Liver (tissue), 3 donors: ENCODE results near the gene ASCC1.

Experiments used
- CTCF ChIP-seq: fragments of 150-350 bp; IDR thresholded peaks from 2 replicates; pipeline ENCODE4 v1.5.1; 2017; ENCODE audit warnings: improper control_type of control experiment, low read depth, low read length; ENCODE audit not compliant: missing input control
- EGR1 ChIP-seq, 2 donors: IDR thresholded peaks; 2 replicates each; pipeline ENCODE4 v1.6.1; 2016 to 2018; ENCODE audit warnings: antibody characterized with exemption in 2 of 2, low read depth in 2 of 2
- GABPA ChIP-seq, 2 donors: IDR thresholded peaks in 1 of 2; conservative IDR thresholded peaks in 1 of 2; 2 replicates each; pipeline ENCODE4 v1.6.1; 2016; ENCODE audit warnings: antibody characterized with exemption in 2 of 2, mild to moderate bottlenecking in 1 of 2, moderate library complexity in 1 of 2
- HNF4A ChIP-seq, 2 donors: conservative IDR thresholded peaks; 2 replicates each; pipeline ENCODE4 v1.6.1; 2016; ENCODE audit warnings: antibody characterized with exemption in 2 of 2, mild to moderate bottlenecking in 2 of 2
- RAD21 ChIP-seq, 2 donors: IDR thresholded peaks; 2 replicates each; pipeline ENCODE4 v1.6.1; 2016; ENCODE audit warnings: antibody characterized with exemption in 2 of 2, mild to moderate bottlenecking in 2 of 2
- SP1 ChIP-seq: IDR thresholded peaks from 2 replicates; pipeline ENCODE4 v1.6.1; 2018; ENCODE audit warnings: antibody characterized with exemption, mild to moderate bottlenecking
- TAF1 ChIP-seq: conservative IDR thresholded peaks from 2 replicates; pipeline ENCODE4 v1.6.1; 2016; ENCODE audit warnings: antibody characterized with exemption, mild to moderate bottlenecking
- YY1 ChIP-seq: IDR thresholded peaks from 2 replicates; pipeline ENCODE4 v1.6.1; 2016; ENCODE audit warnings: antibody characterized with exemption, mild to moderate bottlenecking
- ZBTB33 ChIP-seq: IDR thresholded peaks from 2 replicates; pipeline ENCODE4 v1.6.1; 2016; ENCODE audit warnings: antibody characterized with exemption
- TF ChIP-seq, protein P1 (sequence below): IDR thresholded peaks from 2 replicates; pipeline ENCODE4 v1.6.1; 2016; ENCODE audit warnings: antibody characterized with exemption
- TF ChIP-seq, protein P2 (sequence below): IDR thresholded peaks from 2 replicates; pipeline ENCODE4 v1.6.1; 2016; ENCODE audit warnings: antibody characterized with exemption, mild to moderate bottlenecking
- TF ChIP-seq, protein P3 (sequence below): IDR thresholded peaks from 2 replicates; pipeline ENCODE4 v1.6.1; 2016; ENCODE audit warnings: antibody characterized with exemption
- donor health status: healthy.
- donor health status: healthy.

DNA sequence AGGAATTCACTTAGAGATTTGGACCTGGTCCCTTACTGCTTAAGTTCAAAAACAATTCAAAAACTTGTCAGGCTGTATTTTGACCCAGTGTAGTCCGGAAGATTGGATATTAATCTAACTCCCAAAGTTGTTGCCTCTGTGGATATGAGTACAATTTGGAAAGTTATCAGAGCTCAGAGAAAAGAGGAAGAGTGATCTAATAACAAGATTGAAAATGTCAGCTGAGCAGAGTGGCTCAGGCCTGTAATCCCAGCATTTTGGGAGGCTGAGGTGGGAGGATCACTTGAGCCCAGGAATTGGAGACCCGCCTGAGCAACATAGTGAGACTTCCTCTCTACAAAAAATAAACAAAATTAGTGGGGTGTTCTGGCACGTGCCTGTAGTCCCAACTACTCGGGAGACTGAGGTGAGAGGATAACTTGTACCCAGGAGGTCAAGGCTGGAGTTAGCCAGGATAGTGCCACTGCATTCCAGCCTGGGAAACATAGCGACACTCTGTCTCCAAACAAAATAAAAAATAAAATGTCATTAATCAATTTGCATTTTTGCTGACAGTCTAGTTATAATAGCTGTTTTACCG is 3.2 kb upstream of the ASCC1 start:
- TF ChIP-seq, protein P1, sequence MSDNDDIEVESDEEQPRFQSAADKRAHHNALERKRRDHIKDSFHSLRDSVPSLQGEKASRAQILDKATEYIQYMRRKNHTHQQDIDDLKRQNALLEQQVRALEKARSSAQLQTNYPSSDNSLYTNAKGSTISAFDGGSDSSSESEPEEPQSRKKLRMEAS: no peak
- no peak for TF ChIP-seq CTCF
- no peak for TF ChIP-seq HNF4A (conservative IDR thresholded peaks at IDR 0.05)
- TF ChIP-seq ZBTB33: no peak
- no peak for TF ChIP-seq RAD21 (IDR thresholded peaks at IDR 0.05)
- TF ChIP-seq, protein P2, sequence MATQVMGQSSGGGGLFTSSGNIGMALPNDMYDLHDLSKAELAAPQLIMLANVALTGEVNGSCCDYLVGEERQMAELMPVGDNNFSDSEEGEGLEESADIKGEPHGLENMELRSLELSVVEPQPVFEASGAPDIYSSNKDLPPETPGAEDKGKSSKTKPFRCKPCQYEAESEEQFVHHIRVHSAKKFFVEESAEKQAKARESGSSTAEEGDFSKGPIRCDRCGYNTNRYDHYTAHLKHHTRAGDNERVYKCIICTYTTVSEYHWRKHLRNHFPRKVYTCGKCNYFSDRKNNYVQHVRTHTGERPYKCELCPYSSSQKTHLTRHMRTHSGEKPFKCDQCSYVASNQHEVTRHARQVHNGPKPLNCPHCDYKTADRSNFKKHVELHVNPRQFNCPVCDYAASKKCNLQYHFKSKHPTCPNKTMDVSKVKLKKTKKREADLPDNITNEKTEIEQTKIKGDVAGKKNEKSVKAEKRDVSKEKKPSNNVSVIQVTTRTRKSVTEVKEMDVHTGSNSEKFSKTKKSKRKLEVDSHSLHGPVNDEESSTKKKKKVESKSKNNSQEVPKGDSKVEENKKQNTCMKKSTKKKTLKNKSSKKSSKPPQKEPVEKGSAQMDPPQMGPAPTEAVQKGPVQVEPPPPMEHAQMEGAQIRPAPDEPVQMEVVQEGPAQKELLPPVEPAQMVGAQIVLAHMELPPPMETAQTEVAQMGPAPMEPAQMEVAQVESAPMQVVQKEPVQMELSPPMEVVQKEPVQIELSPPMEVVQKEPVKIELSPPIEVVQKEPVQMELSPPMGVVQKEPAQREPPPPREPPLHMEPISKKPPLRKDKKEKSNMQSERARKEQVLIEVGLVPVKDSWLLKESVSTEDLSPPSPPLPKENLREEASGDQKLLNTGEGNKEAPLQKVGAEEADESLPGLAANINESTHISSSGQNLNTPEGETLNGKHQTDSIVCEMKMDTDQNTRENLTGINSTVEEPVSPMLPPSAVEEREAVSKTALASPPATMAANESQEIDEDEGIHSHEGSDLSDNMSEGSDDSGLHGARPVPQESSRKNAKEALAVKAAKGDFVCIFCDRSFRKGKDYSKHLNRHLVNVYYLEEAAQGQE: no peak
- no peak for TF ChIP-seq GABPA (IDR thresholded peaks at IDR 0.05 in 1 of 2, conservative IDR thresholded peaks at IDR 0.05 in 1 of 2)
- no peak for TF ChIP-seq YY1
- no peak for TF ChIP-seq EGR1 (IDR thresholded peaks at IDR 0.05; ENCODE audit: low read depth in 2 of 2)
- TF ChIP-seq, protein P3, sequence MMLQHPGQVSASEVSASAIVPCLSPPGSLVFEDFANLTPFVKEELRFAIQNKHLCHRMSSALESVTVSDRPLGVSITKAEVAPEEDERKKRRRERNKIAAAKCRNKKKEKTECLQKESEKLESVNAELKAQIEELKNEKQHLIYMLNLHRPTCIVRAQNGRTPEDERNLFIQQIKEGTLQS: no peak
- no peak for TF ChIP-seq TAF1
- TF ChIP-seq SP1: no peak
